HG02885 (cell line): ENCODE measurements around the gene CCL16.

Source experiments
- ATAC-seq: cut with Tn5 transposase; IDR thresholded peaks from one replicate; pipeline ENCODE4 v1.9.1; 2021; ENCODE audit warnings: mild to moderate bottlenecking; ENCODE audit not compliant: unreplicated experiment, poor library complexity

CCL16 gene

DNA sequence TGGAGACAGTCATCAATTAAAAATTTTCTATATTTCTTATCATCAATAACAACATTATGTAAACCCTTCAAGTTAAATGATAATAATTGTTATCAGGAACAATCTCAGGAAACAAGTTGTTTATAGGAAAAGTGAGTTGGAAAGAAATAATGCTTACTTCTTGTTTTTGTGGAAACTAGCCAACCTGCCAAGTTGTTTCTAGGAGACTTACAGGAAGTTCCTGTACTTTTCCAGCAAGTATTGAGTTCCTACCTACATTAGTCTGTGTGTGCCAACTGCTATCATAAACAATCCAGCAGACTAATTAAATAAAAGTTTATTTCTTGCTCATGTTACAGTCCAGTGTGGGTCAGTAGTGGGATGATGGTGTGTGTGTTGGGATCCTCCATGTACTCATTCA lies 6.9 kb upstream of the CCL16 start:
- ATAC-seq: no peak

DNA sequence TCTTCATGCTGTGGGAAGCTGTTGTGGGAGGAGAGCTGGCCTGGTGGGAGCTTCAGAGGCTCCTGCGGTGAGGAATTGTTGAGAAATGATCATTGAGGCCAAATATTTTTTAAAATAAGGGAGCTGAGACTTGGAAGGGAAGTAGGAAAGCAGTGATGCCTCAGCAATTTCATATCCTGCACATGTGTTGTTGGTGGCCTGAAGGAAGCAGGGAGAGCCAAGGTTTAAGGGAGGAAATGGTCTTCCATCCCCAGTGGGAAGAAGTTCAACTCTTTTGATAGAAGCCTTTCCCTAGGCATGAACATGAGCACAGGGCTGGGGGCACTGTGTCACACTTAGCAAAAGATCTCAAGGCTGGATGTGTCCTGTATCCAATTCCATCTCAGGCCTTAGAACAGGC lies 5.3 kb upstream of the CCL16 start, which contains the start of gene CCL14:
Gene CCL14 (minus strand): TSS at position 87 of the 400 bp plus-strand sequence. CDS start 80 bp downstream, at position 7.
- no peak for ATAC-seq

DNA sequence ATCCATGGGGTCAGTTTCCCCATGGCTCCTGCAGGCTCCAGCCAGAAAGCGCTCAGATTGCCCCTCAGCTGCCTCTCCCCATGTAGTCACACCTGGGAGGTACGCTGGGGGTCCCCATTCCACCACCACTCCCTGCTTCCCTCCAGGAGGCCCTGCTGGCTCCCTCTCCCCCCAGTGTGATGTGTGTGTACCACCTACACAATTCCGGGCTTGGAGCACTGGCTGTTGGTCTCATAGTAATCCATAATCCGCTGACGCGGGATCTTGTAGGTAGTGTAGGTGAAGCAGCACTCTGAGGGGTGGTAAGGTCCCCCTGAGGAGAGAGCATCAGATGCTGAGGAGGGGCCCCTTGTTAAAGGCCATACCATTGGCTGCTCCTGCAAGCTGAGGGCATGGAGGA lies 2.8 kb upstream of the CCL16 start:
- no peak for ATAC-seq

DNA sequence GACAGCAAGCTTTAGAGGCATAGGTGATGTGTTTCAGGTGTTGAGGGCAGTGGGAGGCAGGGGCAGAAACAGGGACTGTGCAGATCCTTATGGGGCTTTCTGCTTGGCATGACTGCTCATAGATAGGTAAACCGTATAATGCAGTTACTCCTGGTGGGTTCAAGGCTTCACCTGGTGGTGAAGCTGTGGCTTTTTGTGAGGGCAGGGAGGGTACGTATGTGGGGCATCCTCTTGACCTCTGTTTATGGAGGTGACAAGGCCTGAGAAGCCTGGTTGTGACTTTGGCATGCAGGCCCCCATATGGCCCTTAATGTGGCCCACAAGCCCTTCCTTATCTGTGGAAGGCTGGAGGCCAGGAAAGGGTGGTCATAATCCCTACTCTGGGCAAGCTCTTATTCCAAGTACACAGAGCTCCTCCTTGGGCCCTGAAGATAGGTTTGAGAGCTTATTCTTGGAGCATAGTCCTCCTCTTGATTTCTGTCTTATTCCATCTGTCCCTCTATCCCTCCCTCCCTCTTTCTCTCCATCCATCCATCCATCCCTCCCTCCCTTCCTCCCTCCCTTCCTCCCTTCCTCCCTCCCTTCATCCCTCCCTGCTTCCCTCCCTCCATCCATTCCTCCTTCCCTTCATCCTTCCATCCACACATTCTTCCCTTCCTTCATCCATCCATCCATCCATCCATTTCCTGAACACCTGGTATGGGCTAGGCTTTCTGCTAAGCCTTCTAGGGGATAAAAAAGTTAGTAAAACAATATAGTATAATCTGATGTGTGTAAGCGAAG lies 1.3 kb upstream of the CCL16 start:
- ATAC-seq: no peak

DNA sequence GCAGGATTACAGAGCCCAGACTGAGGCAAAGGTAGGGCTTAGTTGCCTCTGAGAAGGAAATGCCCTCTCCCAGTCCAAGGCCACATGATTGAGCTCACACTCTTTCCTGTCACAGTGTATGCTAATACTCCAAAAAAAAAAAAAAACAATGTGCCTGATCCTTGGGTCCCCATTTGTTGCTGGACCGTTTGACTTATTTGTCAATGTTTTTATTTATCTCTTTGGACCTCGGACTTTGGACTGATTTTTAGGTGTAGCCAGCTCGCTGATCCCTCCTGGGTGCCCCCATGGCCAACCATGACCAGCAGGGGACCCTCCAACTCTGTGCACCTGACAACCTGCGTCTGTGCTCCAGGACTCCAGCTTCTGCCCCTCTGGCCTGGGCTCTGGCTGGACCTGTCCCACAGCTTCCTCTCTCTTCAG lies 622 bp upstream of the CCL16 start:
- ATAC-seq: no peak

DNA sequence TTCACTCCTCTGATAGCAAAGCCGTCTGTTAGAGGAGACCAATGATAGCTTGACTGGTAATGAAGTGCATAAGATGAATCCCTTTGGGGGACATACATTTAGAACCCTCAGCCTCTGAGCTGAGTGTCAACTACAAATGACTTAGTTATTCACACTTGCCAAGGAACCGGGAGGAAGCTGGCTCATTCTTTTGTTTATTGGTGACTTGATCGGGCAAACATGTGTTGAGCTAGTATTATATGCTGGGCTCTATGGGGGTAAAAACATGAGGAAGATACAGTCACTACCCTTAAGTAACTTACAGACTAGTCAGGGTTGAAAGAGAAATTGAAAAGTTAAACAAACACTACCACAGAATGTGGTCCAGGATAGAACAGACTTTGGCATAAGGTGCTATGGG lies 3.0 kb downstream of the CCL16 start:
- no peak for ATAC-seq

DNA sequence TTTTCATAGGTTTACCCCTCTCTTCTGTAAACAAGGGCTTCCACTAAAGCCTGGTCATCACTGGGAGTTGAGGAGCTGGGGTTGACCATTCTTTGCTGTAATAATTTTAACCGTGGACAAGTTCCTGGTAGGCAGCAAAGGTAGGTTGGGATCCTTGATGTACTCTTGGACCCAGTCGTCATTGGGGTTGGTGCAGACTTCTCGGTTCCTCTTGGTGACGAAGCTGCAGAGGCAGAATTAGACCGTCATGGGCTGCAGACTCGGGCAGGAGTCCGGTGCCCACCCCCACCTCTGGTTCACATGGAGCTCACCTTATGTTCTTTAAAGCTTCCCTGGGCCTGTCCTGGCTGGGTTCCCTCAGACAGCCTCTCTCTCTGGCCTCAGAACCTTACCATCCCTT lies 3.8 kb downstream of the CCL16 start:
- ATAC-seq: no peak

DNA sequence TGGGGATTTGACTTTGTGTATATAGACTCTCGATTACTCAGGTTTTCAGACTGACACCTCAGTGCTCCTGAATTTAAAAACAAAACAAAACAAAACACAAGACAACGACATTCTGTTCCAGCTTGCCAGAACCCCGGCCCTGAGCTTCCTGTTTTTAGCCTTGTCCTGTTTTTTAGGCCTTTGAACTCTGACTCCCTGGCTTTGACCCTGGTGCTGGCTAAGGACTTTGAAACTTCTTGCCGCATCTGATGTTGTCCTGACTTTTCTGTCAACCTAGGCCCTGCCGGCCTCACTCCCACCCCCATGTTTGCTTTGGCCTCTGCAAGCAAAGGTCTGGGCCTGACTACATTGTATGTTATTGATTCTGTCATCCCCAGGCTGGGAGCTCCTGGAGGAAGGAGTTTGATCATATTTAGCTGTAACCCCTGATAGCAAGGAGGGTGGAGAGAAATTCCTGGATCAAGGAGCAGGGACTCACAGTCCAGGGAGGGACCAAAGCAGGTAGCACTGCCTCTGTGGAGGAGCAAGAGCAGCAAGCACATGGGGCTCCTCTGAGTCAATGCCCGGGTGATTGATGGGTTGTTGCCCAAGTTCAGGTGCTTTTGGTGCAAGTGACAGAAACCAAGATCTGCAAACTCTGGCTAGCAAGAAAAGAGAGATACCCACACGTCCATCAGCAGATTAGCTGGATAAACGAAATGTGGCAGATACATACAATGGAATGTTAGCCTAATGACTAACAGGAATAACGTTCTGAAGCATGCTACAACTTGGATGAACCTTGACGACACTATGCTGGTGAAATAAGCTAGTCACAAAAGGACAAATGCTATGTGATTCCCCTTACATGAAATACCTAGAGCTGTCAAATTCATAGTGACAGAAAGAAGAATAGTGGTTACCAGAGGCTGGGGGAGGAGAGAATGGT lies 7.7 kb downstream of the CCL16 start:
- no peak for ATAC-seq

DNA sequence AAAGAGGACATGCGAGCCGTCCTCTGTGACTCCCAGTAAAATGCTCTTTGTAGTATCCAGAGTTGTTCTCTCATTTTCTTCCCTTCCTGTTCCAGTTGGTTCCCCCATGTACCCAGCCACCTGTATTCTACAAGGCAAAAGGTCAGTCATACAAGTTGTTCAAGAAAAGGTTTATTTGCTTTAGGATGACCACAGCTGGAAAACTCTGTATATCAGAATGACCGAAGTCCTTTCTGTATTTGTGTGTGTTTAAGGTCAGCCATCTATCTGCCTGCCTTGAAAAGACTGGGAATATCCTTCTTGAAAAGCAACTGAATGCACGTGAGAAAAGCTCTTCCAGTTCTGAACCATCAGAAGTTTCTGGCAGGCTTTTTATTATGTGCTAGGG lies 8.4 kb downstream of the CCL16 start:
- ATAC-seq: no peak

DNA sequence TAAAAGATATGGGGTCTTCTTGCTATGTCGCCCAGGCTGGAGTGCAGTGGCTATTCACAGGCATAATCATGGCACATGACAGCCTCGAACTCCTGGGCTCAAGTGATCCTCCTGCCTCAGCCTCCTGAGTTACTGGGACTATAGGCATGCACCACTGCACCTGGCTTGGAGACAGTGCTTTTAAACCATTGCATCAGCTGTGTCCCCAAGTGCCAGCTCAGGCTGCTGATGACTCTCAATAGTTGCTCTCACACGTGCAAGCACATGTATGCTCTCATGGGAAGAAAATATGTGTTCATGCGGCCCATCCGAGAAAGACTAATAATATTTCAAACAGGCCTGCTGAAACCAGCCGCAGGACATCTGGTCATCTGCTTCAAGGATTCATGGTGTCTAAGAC lies 8.8 kb downstream of the CCL16 start:
- ATAC-seq: no peak

DNA sequence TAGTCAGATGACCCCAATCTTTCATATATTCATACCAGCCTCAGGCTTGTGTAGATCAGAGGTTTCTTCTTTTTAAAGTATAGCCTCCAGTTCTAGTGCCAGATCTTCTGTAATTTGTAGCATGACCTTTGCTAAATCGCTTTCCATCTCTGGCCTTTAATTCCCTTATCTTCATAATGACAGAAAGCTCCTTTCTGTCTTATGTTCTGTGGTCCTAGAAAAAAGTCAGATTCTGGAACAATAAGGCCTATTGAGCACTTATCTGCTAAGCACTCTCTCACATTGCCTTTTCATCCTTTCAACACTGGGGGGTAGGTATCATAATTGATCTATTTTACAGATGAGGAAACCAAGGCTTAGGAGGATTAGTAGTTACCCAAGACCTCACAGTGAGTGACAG lies 9.2 kb downstream of the CCL16 start:
- ATAC-seq: no peak

DNA sequence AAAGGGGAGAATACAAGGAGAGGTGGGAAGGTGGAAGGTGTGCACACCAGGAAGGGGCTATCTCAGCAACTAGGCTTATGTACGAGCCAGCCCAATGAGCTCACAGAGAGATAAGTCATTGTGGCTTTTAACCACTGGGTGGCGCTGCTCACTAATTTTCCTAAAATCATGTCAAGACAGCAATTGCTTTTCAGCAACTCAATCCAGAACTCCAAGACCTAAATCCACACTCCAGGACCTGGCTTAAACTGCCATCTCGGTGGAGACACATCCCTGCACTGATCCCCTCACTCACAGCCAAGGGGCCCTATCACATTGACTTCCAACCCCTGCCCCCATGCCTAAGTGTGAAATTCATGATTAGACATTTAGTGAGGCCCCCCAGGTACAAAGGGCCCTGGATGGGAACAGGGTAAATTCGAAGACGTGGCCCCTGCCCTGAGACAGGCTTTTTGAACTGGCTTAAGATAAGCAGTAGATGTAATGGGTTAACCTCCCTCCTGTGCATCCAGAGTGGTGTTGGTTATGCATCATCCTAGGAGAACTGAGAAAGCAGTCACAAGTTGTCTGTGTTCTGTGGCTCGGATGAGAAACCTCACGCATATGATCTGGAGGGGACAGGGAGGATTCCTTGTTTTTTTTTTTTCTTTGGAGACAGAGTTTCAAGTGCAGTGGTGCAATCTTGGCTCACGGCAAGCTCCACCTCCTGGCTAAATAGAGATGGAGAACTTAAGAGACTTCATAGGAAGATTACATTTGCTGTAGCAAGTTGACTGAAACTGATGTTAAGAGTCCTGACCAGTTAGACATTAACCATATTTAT lies 11.5 kb downstream of the CCL16 start:
- ATAC-seq: no peak

DNA sequence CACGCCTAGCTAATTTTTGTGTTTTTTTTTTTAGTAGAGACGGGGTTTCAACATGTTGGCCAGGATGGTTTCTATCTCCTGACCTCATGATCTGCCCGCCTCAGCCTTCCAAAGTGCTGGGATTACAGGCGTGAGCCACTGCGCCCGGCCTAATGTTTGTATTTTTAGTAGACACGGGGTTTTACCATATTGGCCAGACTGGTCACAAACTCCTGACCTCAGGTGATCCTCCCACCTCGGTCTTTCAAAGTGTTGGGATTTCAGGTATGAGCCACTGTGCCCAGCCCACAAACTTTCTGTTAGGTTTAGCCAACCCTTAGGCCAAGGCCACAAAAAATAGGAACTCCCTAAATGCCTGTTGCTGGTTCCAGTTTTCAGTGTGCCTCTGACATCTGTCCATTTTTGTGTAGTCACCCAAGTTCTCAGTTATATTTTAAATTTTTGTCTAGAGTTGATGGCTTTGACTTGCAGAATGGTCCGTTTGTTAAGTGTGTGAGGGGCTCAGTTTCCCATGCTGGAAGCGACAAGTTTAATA lies 12.7 kb downstream of the CCL16 start:
- ATAC-seq: no peak

DNA sequence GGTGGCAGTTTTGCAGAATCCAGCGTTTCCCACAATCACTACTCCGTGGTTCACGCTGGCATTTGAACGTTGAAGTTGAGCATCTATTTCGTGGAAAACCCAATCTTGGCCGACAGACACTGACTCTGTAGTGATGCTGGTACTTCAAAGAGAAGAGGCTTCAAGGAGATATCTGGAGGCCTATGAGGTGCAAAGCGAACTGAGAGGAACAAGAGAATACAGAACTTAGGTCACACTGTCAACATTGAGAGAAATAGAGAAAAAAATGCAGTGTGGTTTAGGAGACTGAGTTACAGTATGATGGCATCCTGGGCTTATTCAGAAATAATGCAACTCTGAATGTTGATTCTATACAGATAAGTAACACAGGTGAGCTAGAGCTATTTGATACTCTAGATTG lies 16.0 kb downstream of the CCL16 start:
- ATAC-seq: no peak

DNA sequence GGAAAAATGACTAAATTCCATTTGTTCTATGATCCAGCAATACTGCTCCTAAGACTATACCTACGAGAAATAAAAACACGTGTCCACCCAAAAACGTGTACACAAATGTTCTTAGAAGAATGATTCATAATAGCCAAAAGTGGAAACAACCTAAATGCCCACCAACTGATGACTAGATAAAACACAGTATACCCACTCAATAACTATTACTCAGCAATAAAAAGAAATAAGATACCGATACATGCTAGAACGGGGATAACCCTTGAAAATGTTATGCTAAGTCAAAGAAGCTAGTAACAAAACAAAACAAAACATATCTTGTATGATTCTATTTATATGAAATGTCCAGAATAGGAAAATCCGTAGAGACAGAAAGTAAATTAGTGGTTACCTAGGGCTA lies 17.6 kb downstream of the CCL16 start:
- no peak for ATAC-seq

DNA sequence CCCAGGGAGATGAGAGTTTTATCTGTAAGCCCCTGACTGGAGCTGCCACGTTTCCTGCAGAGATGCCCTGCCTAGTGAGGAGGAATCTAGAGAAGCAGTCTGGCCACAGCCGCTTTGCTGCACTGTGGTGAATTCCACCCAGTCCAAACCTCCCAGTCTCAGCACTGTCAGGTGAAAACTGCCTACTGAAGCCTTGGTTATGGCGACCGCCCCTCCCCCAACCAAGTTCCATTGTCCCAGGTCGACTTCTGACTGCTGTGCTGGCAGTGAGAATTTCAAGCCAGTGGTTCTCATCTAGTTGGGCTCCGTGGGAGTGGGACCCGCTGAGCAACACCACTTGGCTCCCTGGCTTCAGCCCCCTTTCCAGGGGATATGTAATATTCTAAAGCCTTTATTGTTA lies 27.6 kb downstream of the CCL16 start:
- no peak for ATAC-seq

DNA sequence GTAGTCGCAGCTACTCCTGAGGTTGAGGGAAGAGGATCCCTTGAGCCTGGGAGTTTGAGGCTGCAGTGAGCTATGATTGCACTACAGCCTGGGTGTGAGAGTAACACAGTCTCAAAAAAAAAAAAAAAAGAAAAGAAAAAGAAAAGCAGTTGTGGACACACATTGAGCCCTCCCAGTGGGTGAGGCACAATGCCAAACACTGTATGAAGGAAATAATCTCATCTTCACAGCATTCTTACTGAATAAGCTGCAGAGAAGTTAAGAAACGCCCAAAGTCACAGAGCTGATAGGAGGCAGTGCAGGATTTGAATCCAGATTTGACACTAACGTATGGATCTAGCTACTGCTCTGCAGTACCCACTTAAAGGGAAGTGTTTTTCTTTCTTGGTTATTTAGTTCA lies 31.9 kb downstream of the CCL16 start:
- ATAC-seq: no peak

DNA sequence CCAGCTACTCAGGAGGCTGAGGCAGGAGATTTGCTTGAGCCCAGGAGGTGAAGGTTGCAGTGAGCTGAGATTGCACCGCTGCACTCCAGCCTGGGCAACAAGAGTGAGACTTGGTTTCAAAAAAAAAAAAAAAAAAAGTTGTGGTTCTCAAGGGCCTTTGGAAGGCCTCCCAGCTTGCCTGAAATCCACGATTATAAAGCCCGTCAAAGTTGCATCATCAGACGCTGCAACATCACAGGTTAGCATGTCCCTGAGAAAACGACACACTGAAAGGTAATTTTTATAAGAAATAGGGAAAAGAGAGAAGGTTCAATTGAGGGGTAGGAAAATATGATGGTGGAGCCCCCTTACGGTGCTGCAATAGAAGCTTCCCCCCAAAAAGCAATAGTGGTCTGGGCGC lies 33.2 kb downstream of the CCL16 start:
- ATAC-seq: no peak

DNA sequence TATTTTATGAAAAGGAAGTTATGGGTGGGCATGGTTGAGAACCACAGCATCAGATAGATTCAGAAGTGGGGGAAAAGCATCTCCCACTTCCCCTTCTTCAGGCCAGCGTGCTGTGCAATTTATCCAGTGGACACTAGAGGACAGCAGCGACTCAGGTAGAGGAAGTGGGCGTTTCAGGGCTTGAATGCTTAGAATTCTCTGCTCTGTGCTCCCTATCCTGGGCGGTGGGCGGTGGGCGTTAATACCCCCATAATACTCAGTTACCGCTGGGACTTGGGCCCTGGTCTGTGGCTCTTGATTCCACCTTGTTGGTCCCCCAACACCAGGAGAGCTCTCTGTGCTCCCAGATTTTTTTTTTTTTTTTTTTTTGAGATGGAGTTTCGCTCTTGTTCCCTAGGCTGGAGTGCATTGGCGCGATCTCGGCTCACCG lies 34.1 kb downstream of the CCL16 start:
- ATAC-seq: no peak

DNA sequence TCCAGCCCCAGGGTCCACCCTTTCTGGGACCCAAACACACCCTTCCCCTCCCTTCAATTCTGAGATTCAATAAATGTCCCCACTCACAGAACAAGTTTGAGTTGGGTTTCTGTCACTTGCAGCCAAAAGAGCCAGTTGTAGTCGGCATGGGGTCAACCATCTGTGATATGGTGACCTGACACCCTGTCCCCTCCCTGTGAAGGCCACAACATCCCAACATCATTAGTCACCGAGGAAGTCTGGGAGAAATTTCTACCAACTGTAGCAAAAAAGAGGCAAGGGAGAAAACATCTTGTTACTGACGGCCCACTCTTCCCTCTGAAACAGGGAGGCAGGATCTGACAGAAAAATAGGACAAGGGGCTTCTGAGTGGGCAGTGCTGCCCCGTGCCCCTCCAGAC lies 37.1 kb downstream of the CCL16 start:
- no peak for ATAC-seq
